Skeletal muscle cell (primary cell): ENCODE data around the gene CSMD2.
A peak's percentile ranks its signal among the peaks of the same experiment; 100 is the strongest.

Experiments
- DNase-seq: peaks from one replicate; pipeline ENCODE4 v3.0.0-alpha.2; 2010; ENCODE audit warnings: low read depth
- H3K4me3 ChIP-seq: 2 replicates; pipeline ENCODE4 v1.5.1; 2011; ENCODE audit warnings: low read depth, mild to moderate bottlenecking, control low read depth, low read length, moderate library complexity

Gene CSMD2

DNA sequence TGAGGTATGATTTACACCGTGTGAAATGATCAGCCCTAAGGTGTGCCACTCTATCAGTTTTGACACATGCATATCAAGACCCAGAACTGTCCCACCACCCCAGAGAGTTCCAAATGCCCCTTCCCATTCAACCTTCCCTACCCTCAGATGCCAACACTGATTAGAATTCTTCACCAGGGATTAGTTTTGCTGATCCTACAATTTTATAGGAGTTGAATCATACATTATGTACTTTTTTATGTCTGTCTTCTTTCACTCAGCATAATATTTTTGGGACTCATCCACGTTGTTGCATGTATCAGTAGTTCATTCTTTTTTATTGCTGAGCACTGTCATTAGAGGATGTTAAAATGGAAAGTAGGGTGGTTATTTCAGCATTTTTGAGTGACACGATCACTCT, 514.3 kb downstream of the CSMD2 start:
- no peak for DNase-seq
- no peak overlapping the region for H3K4me3 ChIP-seq

DNA sequence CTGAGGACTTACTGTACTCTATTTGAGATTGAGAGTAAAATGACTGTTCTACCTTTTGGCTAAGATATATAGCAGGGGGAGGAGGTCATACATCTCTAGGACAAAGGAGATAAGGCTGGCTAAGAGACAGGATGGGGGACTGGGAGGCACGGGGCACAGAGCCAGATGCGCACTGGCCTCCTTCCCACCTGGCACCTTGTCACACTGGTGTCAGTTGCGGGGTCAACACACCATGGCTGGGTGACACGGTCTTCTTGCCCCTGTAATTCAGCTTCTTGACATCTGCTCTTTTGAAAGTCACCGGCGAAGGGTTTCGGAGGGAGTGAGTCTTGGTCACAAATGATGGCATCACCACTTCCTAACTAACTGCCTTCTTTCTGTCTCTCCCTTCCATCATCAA, 515.3 kb downstream of the CSMD2 start:
- DNase-seq: no peak
- H3K4me3 ChIP-seq: no peak overlapping the region

DNA sequence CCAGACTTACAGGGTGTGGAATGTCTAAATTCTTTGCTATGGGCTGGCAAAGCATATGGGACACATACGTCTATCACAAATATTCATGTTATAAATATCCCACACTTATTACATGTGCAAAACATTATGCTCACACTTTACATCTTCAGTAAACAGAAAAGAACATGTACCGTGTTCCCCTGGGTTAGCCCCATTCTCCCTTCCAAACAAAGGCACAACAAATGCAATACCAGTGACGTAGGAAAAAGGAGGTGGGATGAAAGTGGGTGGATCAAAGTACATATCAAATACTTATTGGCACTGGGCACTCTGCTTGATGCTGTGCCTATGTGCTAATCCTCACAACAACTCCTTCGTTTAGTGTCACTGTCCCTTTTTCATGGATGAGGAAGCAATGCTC, 521.8 kb downstream of the CSMD2 start:
- DNase-seq: no peak
- H3K4me3 ChIP-seq: no peak overlapping the region

DNA sequence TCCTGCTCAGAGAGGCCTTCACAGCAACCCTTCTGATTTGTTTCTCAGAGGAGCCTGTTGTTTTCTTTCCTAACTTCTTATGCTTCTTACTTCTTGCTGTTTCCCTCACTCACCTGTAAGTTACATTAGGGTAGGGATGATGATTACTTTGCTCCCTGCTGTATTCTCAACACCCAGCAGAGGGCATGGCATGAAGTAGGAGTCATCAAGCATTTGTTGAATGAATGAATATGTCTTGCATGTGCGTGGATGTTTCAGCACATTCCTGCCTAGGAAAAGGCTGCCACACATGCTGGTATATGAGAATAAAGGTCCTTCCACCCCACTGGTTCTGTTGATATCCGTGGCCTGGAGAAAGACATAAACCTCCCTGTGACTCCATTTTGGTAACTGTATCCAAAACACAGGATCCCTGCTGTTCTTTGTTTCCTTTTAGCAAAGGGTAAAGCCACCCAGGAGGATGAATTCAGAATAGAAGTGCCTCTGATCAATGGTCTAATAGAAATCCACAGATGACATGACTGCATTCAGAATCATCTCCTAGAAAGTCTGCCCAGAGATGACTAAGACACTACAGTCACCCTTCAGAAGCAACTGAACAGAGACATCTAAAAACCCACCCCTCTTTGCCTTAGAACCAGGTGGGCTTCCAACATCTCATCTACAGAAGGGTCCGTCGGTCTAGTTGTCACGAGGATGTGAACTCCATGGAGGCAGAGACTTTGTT, 523.8 kb downstream of the CSMD2 start:
- no peak overlapping the region for H3K4me3 ChIP-seq
- no peak for DNase-seq

DNA sequence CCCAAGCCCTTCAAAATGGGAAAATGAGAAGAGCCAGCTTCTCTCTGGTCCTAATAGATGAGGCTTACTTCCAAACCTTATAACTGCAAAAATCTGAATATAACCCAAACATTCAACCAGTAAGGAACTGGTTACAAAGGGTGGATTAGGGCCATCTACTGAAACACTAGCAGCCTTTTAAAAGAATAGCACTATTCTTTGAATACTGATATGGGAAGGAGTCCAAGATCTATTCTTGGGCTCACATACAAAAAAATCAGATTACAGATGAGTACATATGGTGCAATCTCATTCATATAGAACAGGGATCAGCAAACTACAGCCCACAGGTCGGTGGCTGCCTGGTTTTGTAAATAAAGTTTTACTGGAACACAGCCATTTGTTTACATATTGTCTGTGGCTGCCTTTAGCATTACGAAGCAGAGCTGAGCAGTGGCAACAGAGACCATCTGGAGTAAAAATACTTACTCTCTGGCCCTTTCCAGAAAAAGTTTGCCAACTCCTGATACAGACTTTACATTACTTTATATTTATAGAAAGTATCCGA, 524.8 kb downstream of the CSMD2 start:
- DNase-seq: no peak
- H3K4me3 ChIP-seq: no peak overlapping the region

DNA sequence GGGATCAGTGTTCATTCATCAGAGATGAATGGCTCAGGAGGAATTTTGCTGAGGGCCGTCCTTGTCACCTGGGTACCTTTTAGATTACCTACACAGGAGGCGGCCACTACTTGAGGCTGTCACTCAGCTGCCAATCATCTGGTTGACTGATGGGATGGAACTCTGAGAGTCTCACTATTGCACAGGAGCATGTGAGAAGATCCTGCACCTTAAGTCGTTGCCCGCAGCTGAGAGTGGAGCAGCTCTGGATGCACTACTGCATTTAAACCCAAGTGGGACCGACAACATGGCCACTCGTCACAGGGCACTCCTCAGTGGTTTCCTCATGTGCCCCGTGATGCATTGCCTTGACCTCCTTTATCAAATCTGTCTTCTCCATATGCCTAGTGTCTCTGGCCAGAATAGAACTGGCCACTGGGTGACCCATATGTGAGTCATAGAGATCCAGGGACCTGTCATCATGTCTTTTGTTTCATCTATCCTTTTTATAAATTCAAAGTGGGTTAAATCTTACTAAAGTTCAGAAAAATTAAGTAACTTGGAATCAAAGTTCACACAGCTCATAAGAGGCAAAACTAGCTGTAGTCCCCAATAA, 527.1 kb downstream of the CSMD2 start:
- H3K4me3 ChIP-seq: no peak overlapping the region
- DNase-seq: no peak

DNA sequence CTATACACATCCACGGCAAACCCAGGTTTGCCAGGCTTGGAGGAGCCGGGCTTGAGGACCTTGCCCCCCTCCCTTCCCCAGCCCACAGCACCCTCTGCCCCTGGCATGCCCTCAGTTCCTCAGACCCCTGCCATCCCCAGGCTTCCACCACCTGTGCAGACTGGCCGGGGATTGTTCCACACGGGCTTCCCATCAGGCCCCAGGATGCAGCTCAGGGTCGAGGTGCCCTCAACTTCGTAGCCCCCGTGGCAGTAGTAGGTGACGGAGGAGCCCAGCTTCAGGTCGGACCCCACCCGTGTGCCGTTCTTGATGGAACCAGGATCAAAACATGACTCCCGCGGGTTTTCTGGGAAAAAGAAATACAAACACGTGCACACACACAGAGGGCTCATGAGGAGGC, 528.8 kb downstream of the CSMD2 start:
- DNase-seq: no peak
- no peak overlapping the region for H3K4me3 ChIP-seq

DNA sequence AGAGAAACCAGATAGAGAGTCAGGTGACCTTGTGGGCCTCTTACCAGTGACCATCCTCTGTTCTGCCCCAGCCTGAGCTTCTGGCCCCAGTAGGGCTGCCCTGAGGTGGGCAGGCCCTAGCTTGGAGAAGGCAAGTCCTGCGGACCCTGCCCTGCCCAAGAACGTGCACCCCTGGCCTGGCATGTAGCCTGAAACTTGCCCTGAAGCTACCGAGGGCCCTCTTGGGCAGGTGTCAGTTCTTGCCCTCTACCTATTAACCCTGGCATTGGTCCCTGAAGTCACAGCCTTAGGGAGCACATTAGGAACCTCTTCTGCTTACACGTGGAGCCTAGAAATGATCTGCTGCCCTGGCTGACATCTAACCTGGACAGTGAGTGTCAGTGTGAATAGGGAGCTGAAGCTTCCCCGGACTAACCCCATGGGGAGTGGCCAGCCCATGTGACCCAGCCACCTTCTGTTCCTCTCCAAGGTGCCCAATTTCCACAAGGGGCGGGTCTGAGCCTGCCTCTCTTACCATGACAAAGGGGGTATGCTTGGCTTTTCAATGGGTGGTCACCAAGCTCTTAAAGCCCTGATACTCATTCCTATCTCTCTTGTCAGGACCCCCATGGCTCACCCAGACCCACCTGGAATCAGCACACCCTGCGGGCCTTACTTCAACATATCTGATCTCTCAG, 529.6 kb downstream of the CSMD2 start:
- no peak for DNase-seq
- no peak overlapping the region for H3K4me3 ChIP-seq

DNA sequence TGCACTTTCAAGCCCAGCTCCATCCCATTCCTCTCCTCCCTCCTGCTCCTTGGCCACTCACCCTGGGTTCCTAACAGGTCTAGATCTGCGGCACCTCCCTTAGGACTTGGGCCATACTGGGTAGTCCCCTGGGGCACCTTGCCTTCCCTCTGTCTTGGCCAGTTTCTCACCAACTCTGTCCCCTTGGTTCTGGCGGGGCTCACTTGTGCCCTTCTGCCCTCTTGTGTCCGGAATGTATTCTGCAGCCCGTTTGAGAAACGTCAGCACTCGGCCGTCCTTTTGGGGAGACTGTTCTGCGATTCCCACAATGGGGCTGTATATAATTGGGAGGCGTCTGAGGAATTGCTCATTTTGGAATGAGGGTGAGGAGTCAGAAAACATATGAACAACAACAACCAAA, 530.2 kb downstream of the CSMD2 start:
- no peak overlapping the region for H3K4me3 ChIP-seq
- DNase-seq: no peak

DNA sequence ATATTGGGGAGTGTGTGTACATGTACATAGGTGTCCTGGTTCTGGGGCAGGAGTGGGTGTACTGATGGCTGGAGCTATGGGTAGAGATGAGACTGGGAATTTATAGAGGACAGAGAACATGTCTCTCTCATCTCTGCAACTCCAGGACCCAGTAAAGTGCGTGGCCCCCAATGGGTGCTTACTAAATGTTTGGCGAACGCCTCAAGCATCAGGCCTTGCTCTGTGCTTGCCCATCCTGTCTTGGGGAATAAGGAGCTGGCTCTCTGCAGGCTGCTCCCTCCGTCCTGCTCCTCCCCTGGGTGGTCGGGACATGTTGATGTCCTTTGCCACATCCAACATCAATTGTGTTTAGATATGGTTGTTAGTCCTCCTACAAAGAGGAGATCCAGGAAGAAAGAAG, 530.9 kb downstream of the CSMD2 start:
- H3K4me3 ChIP-seq: no peak overlapping the region
- no peak for DNase-seq

DNA sequence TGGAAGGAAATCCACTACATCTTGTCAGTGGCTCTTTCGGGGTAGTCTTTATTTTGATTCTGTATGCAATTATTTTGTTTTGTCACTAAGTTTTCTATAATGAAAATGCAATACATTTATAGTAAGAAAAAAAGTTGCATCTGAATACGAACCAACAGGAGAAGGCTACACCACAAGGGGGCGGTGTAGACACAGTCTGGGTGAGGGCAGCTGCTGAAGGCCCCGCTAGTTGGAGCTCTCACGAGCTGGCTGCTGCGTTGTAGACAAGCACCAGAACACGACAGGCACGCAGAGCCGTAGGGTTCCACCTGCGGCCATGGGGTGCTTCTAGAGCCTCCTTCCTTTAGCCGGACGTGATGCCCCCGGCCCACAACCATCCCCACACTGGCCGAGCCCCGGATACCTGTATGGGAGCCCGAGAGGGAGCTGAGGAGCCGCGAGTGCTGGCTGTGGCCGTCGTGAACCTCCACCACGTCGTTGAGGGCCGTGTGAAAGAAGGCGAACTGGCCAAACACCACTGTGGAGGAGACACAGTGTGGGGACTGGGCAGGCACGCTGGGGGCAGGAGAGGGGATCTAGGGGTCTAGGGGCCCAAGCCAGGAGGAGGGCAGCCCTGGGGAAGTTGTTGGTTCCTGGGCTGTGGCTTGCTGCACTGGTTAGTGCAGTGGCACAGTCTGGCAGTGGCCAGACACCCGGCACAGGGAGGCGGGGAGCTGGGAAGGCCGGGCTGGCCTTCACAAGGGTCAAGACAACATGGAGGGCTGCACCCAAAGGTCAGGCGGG, 531.8 kb downstream of the CSMD2 start:
- DNase-seq: peak; percentile 28
- H3K4me3 ChIP-seq: no peak overlapping the region

DNA sequence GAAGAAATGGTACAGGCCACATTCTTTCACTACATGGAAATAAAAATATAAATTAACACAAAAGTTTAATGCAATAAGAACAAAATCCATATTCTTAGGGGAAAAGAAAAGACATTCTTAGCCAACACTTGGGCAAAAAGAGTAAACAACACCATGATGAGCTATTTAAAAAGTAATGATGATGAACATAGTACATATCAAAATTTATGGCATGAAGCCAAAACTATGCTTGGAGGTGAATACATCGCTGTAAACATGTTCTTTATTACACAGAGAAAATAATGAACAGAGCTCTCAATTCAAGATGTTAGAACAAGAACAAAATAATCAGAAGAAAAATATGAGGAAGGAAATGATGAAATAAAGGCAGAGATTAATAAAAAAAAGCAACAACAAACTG, 534.3 kb downstream of the CSMD2 start:
- H3K4me3 ChIP-seq: no peak overlapping the region
- no peak for DNase-seq

DNA sequence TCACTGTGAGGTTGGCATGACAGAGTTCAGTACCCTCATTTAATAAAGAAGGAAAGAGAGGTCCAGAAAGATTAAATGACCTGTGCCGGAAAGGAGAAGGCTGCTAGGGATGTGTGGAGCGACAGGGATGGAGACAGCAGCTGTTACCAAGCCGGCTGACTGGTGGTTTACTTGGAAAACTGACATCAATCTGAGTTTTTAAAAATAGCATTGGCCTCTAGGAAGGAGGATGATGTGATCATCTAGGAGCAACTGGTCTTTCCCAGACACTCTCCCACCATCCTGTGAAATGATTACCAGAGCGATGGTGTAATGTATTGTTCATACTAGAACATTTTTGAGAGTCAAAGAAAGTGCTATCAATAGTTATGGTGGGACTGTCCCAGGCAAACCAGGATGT, 538.2 kb downstream of the CSMD2 start:
- no peak overlapping the region for H3K4me3 ChIP-seq
- no peak for DNase-seq

DNA sequence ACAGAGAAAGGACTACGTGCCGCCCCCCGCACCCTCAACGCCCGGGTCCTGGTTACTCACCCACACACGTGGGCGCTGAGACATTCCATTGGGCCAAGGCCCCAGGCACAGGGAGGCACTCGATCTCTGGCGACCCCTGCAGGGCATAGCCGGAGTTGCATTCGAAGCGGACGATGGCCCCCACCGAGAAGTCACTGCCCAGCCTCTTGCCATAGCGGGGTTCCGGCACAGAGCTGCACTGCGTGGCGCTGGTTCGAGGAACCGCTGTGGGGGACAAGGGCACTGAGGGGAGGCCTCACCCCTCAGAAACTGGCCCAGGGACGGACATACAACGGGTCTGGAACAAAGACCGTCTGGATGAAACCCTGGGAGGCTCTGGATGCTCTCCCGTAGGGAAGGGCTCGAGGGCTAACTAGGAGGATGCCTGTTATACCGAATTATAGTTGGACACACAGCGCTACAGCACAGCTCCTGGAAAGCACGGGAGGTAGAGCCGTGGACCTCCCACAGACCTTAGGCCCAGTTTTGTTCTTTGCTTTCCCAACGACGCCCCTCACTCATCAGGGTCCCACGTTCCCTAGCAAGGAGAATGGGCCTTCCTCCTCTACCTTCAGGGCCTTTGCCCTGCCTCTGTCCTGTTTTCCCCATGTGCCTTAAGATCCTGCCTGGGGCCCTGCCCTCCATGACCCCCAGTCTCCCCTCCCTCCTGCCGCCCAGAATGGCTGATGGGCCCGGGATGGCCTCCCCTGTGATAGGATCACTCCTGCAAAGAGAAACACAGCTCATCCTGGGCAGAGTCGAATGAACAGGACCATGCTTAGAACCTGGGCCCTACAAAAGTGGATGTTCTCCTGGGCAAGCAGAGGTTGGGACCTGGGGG, 539.8 kb downstream of the CSMD2 start:
- H3K4me3 ChIP-seq: no peak overlapping the region
- no peak for DNase-seq

DNA sequence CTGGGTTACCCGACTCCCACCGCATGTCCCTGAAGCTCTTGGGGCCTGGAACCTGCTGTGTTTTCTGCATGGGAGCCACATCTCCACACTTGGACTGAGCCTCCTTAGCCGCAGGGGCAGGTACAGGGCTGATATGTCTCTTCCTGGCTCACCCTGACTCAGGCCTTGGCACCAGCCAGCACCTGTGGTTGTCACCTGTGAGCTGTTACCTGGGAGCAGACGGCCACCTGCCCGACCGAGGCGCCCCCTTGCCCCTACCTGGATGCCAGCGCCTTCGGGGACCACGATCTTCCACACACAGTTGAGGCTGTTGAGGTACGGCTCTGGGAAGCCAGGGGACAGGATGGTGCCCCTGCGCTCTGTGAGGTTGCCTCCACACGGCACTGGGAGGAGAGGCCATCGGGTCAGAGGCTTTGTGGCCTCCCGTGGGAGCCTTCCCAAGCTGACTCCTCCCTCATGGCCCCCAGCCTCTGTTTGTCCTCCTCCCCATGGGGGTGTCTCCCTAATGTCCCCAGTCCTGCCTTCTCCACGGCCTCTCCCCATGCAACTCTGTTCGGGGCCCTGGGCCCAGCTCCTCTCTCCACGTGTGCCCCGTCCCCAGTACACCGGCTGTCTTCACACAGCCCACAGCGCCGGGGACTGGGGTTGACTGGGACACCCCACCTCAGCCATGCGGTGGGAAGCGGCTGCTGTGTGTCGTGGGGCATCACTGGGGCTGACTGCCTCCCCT, 540.6 kb downstream of the CSMD2 start:
- no peak for DNase-seq
- H3K4me3 ChIP-seq: no peak overlapping the region

DNA sequence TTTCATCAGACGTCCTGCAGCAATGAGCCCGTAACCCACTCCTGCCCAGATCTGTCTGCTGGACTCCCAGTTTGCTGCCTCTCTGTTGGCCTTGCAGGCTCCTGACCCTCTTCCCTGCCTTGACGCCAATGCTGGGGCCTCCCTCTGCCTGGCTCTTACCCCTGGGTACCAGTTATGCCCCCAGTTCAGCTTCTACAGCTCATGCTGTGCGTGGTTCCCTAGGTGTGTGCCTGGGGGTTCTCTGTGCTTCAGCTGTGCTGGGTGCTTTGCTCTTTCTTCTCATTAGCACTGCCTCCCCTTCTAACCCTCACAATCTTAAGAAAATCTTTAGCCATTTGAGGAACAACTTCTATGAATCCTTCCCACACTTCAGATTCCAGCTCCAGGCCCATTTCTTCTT, 541.2 kb downstream of the CSMD2 start:
- H3K4me3 ChIP-seq: no peak overlapping the region
- no peak for DNase-seq

DNA sequence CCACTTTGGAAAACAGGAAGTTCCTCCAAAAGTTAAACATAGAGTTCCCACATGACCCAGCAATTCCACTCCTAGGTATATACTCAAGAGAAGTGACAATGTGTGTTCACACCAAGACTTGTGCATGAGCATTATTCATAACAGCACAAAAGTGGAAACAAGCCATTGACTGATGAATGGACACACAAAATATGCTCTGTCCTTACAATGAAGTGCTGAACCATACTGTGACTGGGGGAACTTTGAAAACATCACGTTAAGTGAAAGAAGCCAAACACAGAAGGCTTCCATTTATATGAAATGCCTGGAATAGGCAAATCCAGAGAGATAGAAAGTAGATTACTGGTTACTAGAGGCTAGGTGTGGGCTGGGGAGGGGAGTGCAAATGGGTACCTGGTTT, 542.3 kb downstream of the CSMD2 start:
- H3K4me3 ChIP-seq: no peak overlapping the region
- no peak for DNase-seq

DNA sequence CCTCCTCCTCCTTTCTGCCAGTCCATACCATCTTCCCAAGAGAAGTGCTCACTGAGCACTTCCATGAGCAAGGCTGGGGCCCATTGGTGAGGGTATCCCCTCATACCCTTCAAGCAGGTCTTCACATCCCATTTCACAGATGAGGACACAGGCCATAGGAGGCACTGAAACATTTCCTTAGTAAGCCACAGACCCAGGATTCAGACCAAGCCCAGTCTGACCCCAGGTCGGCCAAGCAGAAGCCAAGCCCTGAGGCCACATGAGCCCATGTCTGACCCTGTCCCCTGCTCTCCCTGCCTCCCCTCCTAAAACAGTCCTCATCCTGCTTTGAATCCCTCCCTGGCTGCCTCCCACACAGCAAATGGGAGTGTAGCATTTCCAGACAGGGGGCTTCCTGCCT, 546.4 kb downstream of the CSMD2 start:
- no peak overlapping the region for H3K4me3 ChIP-seq
- DNase-seq: no peak
